Left ventricle myocardium inferior (tissue), 1 donor: ENCODE results near the gene PRDM12. TPM values are rescaled to one million over a fixed set of nuclear protein-coding genes. Genes with fewer than 3 reads are reported as not detected.

ENCODE experiments used
- DNase-seq: peaks from one replicate; pipeline ENCODE4 v3.0.0-alpha.2; 2020
- H3K27ac ChIP-seq: fragments of 200-600 bp; replicated peaks from 2 replicates; pipeline ENCODE4 v1.8.0; 2021
- H3K27me3 ChIP-seq: fragments of 200-600 bp; 2 replicates; pipeline ENCODE4 v1.8.0; 2021; ENCODE audit warnings: low read depth
- H3K36me3 ChIP-seq: fragments of 200-600 bp; 2 replicates; pipeline ENCODE4 v1.8.0; 2021
- H3K4me1 ChIP-seq: fragments of 200-600 bp; 2 replicates; pipeline ENCODE4 v1.8.0; 2021
- H3K4me3 ChIP-seq: fragments of 200-600 bp; 2 replicates; pipeline ENCODE4 v1.8.0; 2021; ENCODE audit warnings: mild to moderate bottlenecking, moderate library complexity
- H3K9me3 ChIP-seq: fragments of 200-600 bp; replicated peaks from 2 replicates; pipeline ENCODE4 v1.8.0; 2021
- CTCF ChIP-seq: fragments of 200-600 bp; IDR thresholded peaks from 2 replicates; pipeline ENCODE4 v1.8.0; 2021; ENCODE audit warnings: antibody characterized with exemption, mild to moderate bottlenecking, borderline replicate concordance
- intact Hi-C: fragments of 100-400 bp; cut with micrococcal nuclease; formaldehyde crosslinking; loops from one replicate; pipeline ENCODE4 v1.11.0; 2022
- total RNA-seq: library from RNA; stranded (reverse); fragmentation: NEBNext Ultra II Directional; extraction: Animal tissue kit (Norgen Biotek cat#: 25700); gene quantifications from one replicate; pipeline ENCODE4 v1.2.1, GENCODE V29; 2021
- donor health status: DM: no; HTN: yes; CAD: no; lungs with severe emphysema.

Gene PRDM12
- total RNA-seq, 1 donor from 2014 or later: not detected

- no peak for DNase-seq
- intact Hi-C loops: no loop called here
Observed at GRCh38 chr9:130651752-130652151, 12.6 kb upstream of the PRDM12 start.

GRCh38 chr9:130654879-130655278, 9.5 kb upstream of the PRDM12 start:
- no peaks in the 10 kb centered on the region for H3K9me3 ChIP-seq
- TF ChIP-seq CTCF: no peak
- no peak overlapping the region for H3K4me3 ChIP-seq
- intact Hi-C loops: no loop called here
- peaks cover 89% of the 10 kb centered on the region for H3K27me3 ChIP-seq
- H3K4me1 ChIP-seq: peaks cover 4% of the 10 kb centered on the region
- H3K27ac ChIP-seq: no peak overlapping the region
- no peak for DNase-seq
- no peaks in the 10 kb centered on the region for H3K36me3 ChIP-seq

More at GRCh38 chr9:130651752-130652151, 12.6 kb upstream of the PRDM12 start:
- no peaks in the 10 kb centered on the region for H3K36me3 ChIP-seq
- no peaks in the 10 kb centered on the region for H3K9me3 ChIP-seq
- H3K4me3 ChIP-seq: no peak overlapping the region
- TF ChIP-seq CTCF: no peak
- H3K27ac ChIP-seq: no peak overlapping the region
- no peaks in the 10 kb centered on the region for H3K4me1 ChIP-seq
- H3K27me3 ChIP-seq: peaks cover 81% of the 10 kb centered on the region

GRCh38 chr9:130658893-130659698, 5.3 kb upstream of the PRDM12 start:
- DNase-seq: no peak
- Histone ChIP-seq H3K36me3 (no peaks in the 10 kb centered on the region), H3K4me1 (peaks cover 46% of the 10 kb centered on the region), H3K27ac (no peak overlapping the region), H3K4me3 (no peak overlapping the region), H3K27me3 (peaks cover 100% of the 10 kb centered on the region), H3K9me3 (no peaks in the 10 kb centered on the region)
- intact Hi-C loops: no loop called here
- TF ChIP-seq CTCF: no peak

- intact Hi-C loops: no loop called here
- no peak for TF ChIP-seq CTCF
- DNase-seq: no peak
- H3K4me1 ChIP-seq: peaks cover 53% of the 10 kb centered on the region
- H3K4me3 ChIP-seq: peak overlapping the region; percentile 58
- H3K9me3 ChIP-seq: no peaks in the 10 kb centered on the region
- no peak overlapping the region for H3K27ac ChIP-seq
- no peaks in the 10 kb centered on the region for H3K36me3 ChIP-seq
- H3K27me3 ChIP-seq: peaks cover 100% of the 10 kb centered on the region
Observed at GRCh38 chr9:130659699-130660248, 4.6 kb upstream of the PRDM12 start.

GRCh38 chr9:130660326-130660682, 4.1 kb upstream of the PRDM12 start:
- DNase-seq: no peak
- peaks cover 58% of the 10 kb centered on the region for H3K4me1 ChIP-seq

More at GRCh38 chr9:130660326-130660682, 4.1 kb upstream of the PRDM12 start:
- H3K36me3 ChIP-seq: no peaks in the 10 kb centered on the region
- H3K27ac ChIP-seq: no peak overlapping the region
- TF ChIP-seq CTCF: no peak
- intact Hi-C loops: no loop called here
- H3K27me3 ChIP-seq: peaks cover 100% of the 10 kb centered on the region
- H3K4me3 ChIP-seq: peak overlapping the region; percentile 58
- no peaks in the 10 kb centered on the region for H3K9me3 ChIP-seq
